NOMO-1 (cell line): Measurements from ENCODE around the gene FAM53A.
A peak's percentile ranks its signal among the peaks of the same experiment; 100 is the strongest.
"Not testable (repeated sequence)": the region's sequence is repeated elsewhere in the genome, so short reads cannot be mapped to it uniquely, and the experiment has no call there.

Source experiments
- DNase-seq, 2 experiments: peaks; one replicate each; lab custom pipeline; 2025; ENCODE audit not compliant: unreplicated experiment in 2 of 2; lab: John Stamatoyannopoulos, UW

FAM53A gene

GRCh38 chr4:1641671-1642070 is 42.4 kb downstream of the FAM53A start:
- DNase-seq = no peak

DNA sequence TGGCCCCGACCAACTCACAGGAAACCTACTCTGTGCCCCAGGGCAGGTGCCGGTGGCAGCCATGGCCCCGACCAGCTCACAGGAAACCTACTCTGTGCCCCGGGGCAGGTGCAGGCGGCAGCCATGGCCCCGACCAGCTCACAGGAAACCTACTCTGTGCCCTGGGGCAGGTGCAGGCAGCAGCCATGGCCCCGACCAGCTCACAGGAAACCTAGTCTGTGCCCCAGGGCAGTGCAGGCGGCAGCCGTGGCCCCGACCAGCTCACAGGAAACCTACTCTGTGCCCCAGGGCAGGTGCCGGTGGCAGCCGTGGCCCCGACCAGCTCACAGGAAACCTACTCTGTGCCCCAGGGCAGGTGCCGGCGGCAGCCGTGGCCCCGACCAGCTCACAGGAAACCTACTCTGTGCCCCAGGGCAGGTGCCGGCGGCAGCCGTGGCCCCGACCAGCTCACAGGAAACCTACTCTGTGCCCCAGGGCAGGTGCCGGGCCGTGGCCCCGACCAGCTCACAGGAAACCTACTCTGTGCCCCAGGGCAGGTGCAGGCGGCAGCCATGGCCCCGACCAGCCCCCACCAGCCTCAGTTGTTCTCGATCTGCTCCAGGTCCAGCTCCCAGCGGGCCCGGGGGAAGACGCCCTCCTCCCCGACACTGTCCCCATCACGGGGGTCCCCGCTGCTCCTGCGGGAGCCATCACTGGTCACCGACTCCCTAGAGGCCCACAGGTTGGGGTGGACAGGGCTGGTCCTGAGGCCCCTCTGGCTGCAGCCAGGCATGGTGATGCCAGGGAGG is 43.2 kb downstream of the FAM53A start:
- not testable (repeated sequence) for DNase-seq

- no peak for DNase-seq
Observed at GRCh38 chr4:1640190-1640589, 43.9 kb downstream of the FAM53A start.

DNA sequence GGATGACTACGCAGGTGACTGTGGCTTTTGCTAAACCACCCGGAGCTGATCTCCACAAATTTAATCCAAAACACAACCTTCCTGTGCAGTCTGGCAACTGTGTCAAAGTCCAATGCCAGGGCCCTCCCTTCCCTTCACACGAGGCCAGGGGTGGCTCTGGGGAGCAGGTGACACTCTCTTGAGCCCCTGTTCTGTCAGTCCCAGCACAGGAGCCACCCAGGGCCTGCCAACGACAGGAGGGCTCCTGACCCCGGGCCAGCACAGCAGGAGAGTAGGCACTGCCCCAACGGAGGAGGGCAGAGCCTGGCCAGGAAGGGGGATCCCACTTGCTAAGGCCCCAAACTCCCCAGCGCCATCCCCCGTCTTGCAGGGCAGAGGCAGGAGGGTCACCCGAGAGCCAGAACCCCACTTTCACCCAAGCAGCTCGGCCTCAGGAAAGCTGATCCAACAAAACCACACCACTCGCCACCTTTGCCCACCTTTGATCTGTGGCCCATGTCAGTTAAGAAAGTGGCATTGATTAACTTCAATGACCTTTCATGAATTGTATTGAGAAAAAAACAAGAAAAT is 44.7 kb downstream of the FAM53A start:
- DNase-seq = no peak

DNA sequence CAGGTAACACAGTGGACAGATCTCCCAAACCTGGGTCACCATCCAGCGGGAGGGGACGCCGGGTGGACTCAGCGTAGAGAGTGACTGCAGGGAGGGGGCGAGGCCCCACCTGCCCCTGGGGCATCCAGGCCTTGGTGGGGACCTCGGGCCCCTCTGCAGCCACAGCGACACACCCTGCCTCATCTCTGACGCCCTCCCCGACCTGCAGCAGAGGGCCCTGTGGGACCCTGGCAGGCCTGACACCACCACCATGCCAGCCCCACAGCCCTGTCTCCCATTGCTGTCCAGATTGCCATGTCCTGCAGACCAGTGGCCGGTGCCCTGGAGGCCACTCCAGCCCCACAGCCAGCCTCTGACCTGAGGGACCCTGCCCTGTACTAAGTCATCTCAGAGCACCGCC is 45.2 kb downstream of the FAM53A start:
- DNase-seq = no peak

- no peak for DNase-seq
Observed at GRCh38 chr4:1638272-1638598, 45.9 kb downstream of the FAM53A start.

- no peak for DNase-seq
Observed at GRCh38 chr4:1637580-1638271, 46.4 kb downstream of the FAM53A start.

DNA sequence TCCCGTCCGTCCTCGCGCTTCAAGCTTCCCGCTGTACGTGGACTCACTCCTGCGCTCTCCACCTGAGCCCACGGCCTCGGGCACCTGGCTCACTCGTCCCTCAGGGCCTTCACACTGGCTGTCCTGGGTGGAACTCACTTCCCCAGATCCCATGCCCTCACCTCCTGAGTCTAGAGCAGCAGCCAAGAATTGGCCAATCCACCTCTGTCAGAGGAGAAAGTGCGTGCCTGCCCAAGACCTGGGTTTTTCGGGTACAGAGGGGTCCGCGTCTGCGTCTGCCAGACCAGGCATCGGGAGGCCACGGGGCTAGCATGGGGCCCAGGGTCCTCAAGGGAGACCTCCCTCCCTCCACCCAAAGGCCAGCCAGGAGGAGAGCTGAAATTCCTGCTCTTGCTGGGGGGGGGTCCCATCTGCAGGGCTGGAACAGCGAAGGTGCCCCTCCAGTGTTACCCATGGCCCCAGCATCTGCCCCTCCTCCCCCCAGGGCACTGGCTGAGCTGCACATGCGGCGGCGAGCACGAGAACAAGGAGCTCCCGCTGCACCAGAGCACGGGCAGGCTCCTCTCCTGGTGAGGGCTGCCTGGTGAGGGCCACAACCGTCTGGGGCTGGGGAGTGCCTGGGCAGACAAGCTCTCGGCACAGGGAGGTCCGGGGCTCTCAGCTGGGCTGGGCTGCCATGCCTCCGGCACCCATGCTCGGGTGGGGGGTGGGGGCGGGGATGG is 47.5 kb downstream of the FAM53A start:
- no peak for DNase-seq

DNA sequence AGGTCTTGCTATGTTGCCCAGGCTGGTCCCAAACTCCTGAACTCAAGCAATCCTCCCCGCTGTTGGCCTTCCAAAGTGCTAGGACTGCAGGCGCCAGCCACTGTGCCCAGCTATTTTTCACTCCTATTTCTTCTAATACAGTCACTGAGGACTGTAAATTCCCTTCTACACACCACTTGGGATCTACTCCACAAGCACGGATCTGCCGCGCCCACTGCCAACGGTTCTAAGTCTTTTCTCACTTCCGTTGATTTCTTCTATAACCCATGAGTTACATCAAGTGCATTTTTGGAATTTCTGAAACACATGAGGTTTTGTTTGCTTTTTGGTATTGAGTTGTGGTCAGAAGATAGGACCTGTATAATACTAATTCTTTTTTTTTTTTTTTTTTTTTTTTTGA is 48.6 kb downstream of the FAM53A start:
- no peak for DNase-seq

DNA sequence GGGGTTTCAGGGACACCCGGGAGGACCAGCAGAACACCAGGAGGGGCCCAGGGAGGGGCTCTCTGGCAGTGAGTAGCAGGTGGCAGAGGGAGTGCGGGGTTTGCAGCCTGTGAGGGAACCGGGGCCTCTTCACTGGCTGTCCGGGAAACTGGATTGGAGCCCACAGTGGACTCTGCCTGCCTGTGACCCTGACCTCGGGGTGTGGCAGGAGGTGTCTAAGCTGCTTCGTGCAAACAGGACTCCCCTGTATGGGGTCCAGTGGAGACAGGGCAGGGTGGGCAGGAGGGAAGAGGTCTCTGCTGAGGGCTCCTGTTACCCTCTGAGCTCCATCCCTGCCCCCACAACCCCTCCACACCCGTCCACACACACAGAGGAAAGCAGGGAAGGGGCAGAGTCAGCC is 50.1 kb downstream of the FAM53A start:
- DNase-seq = no peak

DNA sequence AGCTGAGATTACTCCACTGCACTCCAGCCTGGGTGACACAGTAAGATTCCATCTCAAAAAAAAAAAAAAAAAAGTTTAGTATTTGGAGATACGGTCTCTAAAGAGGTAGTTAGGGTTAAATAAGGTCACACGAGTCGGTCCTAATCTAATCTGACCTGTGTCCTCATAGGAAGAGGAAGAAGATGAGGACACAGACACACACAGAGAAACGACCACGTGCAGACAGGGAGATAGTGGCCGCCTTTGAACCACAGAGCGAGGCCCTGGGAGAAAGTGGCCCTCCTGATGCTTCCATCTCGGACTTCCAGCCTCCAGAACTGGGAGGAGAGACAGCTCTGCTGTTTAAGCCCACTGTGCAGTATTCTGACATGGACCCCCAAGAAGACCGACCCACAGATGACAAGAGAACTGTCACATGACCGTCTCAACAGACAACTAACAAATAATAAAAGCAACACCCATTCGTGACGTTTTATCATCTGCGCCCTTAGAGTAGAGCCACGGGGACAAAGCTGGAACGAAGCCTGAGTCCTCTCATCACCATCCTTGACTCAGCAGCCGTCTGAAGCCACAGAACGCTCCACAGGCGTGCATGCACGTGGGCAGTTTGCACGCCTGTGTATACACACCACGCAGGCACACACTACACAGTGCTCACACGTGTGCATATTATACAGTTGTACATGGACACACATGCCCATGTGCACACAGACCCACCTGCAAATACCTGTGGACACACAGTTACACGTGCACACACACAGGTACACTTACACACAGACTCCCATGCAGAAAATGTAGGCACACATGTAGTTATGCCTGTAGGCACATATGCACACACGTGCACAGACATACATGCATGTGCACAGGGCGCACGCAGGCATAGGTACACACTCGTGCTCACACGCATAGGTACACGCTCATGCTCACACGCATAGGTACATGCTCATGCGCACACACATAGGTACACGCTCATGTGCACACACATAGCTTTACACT is 51.7 kb downstream of the FAM53A start:
- no peak for DNase-seq

- DNase-seq = no peak
Observed at GRCh38 chr4:1631136-1631535, 53.0 kb downstream of the FAM53A start.

DNA sequence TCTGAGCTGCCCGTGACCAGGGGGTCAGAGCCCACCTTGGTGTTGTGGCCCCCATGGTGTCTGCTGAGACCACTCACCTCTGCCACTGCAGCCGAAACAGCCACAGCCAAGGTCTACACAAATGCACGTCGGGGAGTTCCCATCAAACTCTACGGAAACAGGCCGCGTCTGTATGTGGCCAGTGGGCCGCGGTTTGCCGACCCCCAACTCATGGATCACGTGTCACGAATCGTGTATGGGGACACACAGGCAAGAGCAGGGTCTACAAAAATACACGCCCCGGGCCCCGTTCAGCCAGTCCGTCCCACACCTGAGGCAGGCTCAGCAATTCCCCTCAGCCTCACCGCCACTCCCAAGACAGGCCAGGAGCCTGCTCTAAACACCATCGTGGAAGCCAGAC is 53.8 kb downstream of the FAM53A start:
- DNase-seq = no peak

- no peak for DNase-seq
Observed at GRCh38 chr4:1629699-1630083, 54.4 kb downstream of the FAM53A start.

DNA sequence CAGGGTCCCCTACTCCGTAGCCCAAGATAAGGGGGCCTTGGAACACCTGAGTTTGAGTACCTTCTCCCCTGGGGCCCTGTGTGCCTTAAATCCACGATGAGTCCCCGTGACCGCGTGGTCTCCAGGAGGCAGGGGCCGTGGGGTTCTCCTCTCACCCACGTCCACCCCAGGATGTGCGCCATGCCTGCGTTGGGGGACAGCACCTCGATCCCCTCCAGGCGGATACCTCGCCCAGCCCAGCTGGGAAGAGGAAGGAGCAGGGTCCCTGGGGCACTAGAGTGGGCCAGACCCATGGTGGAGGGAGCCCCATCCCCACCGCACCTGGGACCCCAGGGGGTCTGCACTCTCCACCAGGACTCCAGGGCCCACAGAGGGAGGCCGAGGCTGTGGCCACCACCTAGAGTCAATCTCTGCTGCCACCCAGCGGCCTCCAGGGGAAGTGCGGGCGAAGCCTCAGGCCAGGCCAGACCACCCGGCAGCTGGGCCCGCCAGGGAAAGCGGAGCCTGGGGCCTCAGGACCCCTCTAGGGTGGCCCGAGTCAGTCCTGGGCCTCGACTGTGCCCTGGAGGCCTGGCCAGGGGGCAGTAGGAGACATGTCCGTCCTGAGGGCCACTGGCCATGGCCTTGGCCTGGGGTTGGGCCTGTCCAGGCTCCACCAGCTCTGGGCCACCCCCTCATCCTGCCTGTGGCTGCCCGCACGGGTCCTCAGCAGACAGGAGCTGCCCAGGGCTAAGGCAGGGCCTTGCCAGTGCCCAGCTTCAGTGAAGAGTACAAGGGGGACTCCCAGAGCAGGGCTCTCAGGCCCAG is 55.0 kb downstream of the FAM53A start:
- peak; percentile 14 to 60 for DNase-seq

DNA sequence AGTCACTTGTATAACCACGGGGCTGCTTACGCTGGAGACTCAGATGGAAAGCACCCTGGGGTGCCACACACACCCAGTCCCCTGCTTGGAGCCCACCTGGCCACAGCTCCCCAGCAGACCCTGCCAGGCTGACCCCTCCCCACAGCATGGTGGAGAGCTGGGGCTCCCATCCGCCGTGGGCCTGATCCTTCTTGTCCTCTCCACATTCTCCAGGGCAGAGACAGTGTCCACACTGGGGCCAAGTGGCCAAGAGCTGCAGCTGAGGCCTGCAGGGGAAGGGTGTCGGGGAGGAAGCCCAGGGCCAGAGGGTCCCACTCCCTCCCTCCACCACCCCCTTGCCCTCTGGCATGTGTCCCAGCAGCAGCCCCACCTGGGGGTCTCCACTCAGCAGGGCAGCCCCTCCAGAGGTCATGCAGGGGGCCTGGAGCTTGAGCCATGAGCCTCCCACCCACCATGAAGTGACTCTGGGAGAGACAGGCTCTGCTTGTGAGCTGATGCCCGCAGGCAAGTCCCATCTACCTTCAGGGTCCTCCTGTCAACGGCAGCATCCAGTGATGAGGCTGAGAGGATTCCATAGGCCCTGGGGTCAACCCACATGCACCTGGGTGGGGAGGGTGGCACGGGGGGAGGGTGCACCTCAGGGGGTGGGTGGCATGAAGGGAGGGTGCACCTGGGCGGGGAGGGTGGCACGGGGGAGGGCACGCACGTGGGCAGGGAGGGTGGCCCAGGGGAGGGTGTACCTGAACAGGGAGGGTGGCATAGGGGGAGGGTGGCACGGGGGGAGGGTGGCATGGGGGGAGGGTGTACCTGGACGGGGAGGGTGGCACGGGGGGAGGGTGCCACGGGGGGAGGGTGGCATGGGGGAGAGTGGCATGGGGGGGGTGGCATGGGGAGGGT is 56.4 kb downstream of the FAM53A start:
- no peak for DNase-seq

- DNase-seq = no peak
Observed at GRCh38 chr4:1626941-1627340, 57.2 kb downstream of the FAM53A start.

DNA sequence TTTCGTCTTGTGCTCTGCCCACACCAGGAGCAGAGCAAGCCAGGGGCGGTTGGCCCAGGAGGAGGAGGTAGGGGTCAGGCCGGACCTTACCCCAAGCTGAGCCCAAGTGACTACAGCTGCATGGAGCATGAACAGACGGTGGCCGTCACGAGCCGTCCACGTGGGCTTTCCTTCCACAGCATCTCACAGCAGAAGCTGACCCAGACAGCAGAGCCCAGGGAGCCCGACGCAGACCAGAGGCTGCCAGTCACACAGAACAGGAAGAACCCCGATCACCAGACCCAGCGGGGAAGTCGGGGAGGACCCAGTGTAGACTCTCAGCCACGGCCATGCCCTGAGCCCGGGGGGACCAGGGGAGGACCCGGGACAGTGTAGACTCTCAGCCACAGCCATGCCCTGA is 58.0 kb downstream of the FAM53A start:
- DNase-seq = no peak
